Osteoblast (primary cell): ENCODE data around the gene NTRK1. TPM values are rescaled to one million over a fixed set of nuclear protein-coding genes. Genes with fewer than 3 reads are reported as not detected.

ENCODE experiments used
- DNase-seq: peaks from one replicate; pipeline ENCODE4 v3.0.0; 2011; ENCODE audit warnings: low spot score, mixed read lengths; ENCODE audit not compliant: insufficient read length; ENCODE audit errors: missing footprints
- H2AFZ ChIP-seq: 2 replicates; pipeline ENCODE4 v1.6.0; 2011; ENCODE audit warnings: mild to moderate bottlenecking, low read length
- H3K27ac ChIP-seq: 2 replicates; pipeline ENCODE4 v1.5.1; 2011; ENCODE audit warnings: mild to moderate bottlenecking, low read depth, low read length, moderate library complexity
- H3K27me3 ChIP-seq: 2 replicates; pipeline ENCODE4 v1.6.0; 2012; ENCODE audit warnings: mild to moderate bottlenecking, control low read depth, inconsistent platforms, low read length, moderate library complexity; ENCODE audit not compliant: insufficient read depth
- H3K36me3 ChIP-seq: 2 replicates; pipeline ENCODE4 v1.5.1; 2011; ENCODE audit warnings: mild to moderate bottlenecking, low read length, control low read depth, moderate library complexity; ENCODE audit not compliant: insufficient read depth
- H3K4me1 ChIP-seq: 2 replicates; pipeline ENCODE4 v1.5.1; 2011; ENCODE audit warnings: mild to moderate bottlenecking, low read length, control low read depth, moderate library complexity; ENCODE audit not compliant: insufficient read depth
- H3K4me2 ChIP-seq: 2 replicates; pipeline ENCODE4 v1.6.0; 2011; ENCODE audit warnings: mild to moderate bottlenecking, low read length; ENCODE audit not compliant: insufficient read depth
- H3K4me3 ChIP-seq: fragments of 200-600 bp; sonication (generic); 3 replicates; pipeline ENCODE4 v1.5.1; 2012; ENCODE audit warnings: mild to moderate bottlenecking, low read length, inconsistent platforms; ENCODE audit not compliant: insufficient read depth
- H3K79me2 ChIP-seq: 2 replicates; pipeline ENCODE4 v1.6.0; 2012; ENCODE audit warnings: mild to moderate bottlenecking, low read length, control low read depth, inconsistent platforms; ENCODE audit not compliant: insufficient read depth
- H3K9me3 ChIP-seq: 2 replicates; pipeline ENCODE4 v1.5.1; 2011; ENCODE audit warnings: low read depth, low read length, control low read depth
- H4K20me1 ChIP-seq: 2 replicates; pipeline ENCODE4 v1.6.0; 2012; ENCODE audit warnings: mild to moderate bottlenecking, low read length, control low read depth; ENCODE audit not compliant: insufficient read depth
- total RNA-seq: library from RNA; depleted of rRNA; stranded (reverse); fragments of >200 nt; gene quantifications from 2 replicates; pipeline ENCODE4 v1.2.3, GENCODE V29; 2012
- TF ChIP-seq, protein P1 (sequence below): IDR thresholded peaks from 2 replicates; pipeline ENCODE4 v1.5.1; 2011; ENCODE audit warnings: mild to moderate bottlenecking, low read depth, low read length, moderate library complexity; ENCODE audit errors: extremely low read depth

Gene NTRK1
- 0.36 and 0.88 TPM in 2 replicates for total RNA-seq

DNA sequence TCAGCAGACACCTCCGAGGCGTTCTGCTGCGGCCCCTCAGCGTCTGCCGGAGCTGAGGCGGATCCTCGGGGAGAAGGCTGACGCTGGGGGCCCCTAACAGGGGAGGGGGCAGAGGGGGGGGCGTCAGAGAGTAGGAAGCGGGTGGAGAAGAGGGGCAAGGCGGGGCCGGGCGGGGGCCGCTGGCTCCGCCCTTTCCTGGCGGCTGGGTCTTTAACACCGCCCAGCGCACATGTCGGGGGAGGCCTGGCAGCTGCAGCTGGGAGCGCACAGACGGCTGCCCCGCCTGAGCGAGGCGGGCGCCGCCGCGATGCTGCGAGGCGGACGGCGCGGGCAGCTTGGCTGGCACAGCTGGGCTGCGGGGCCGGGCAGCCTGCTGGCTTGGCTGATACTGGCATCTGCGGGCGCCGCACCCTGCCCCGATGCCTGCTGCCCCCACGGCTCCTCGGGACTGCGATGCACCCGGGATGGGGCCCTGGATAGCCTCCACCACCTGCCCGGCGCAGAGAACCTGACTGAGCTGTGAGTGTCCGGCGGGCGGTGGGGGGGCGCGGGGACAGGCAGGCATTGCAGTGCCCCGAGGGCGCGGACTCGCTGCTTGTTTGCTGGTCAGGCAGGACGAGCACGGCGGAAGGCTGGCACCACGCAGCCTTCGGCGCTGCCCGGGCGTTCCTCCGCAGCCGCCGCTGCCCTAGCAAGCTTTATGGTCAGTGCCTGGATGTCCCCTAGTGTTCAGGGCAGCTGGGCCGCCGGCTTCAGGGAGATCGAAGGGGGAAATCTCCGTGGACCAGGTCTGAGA lies at the start of gene NTRK1:
NTRK1 (plus strand) TSS at position 238 of the 796 bp plus-strand sequence; CDS start at position 308, 70 bp downstream.
- H2AFZ ChIP-seq: peak within 1 kb of the TSS; percentile 82
- H3K27ac ChIP-seq: no peak within 1 kb of the TSS
- H3K36me3 ChIP-seq: no peaks in the 10 kb centered on the region
- no peaks in the 10 kb centered on the region for H3K9me3 ChIP-seq
- H3K4me2 ChIP-seq: peak within 1 kb of the TSS; percentile 81
- H3K27me3 ChIP-seq: peaks cover 74% of the 10 kb centered on the region
- H3K4me3 ChIP-seq: peak within 1 kb of the TSS; percentile 63
- peak; percentile 93 for DNase-seq
- peaks cover 14% of the 10 kb centered on the region for H3K4me1 ChIP-seq
- TF ChIP-seq, protein P1, sequence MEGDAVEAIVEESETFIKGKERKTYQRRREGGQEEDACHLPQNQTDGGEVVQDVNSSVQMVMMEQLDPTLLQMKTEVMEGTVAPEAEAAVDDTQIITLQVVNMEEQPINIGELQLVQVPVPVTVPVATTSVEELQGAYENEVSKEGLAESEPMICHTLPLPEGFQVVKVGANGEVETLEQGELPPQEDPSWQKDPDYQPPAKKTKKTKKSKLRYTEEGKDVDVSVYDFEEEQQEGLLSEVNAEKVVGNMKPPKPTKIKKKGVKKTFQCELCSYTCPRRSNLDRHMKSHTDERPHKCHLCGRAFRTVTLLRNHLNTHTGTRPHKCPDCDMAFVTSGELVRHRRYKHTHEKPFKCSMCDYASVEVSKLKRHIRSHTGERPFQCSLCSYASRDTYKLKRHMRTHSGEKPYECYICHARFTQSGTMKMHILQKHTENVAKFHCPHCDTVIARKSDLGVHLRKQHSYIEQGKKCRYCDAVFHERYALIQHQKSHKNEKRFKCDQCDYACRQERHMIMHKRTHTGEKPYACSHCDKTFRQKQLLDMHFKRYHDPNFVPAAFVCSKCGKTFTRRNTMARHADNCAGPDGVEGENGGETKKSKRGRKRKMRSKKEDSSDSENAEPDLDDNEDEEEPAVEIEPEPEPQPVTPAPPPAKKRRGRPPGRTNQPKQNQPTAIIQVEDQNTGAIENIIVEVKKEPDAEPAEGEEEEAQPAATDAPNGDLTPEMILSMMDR: no peak
- H3K79me2 ChIP-seq: no peaks in the 10 kb centered on the region
- H4K20me1 ChIP-seq: no peaks in the 10 kb centered on the region

DNA sequence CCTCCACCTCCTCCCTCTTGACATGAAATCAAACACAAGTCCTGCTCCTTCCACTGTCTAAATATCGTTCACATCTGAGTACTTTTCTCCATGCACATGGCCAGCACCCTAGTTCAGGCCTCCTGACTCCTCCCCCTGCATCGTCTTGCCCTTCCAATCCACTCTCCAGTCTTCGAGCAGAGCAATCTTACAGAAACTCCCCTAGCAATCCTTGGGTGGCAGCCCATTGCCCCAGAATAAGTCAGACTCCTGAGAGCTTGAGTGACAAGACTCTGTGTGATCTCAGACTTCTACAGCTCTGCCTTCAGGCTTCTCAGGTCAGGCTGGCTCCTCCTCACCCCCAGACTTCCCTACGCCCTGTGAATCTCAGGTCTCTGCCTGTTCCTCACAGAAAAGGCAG lies 49.5 kb upstream of the NTRK1 start:
- H3K4me3 ChIP-seq: no peak overlapping the region
- peak; percentile 86 for DNase-seq
- TF ChIP-seq, protein P1: no peak
- no peak overlapping the region for H3K4me2 ChIP-seq
- H3K27ac ChIP-seq: no peak overlapping the region
- H2AFZ ChIP-seq: no peak overlapping the region
- no peaks in the 10 kb centered on the region for H3K9me3 ChIP-seq
- no peaks in the 10 kb centered on the region for H3K79me2 ChIP-seq
- peaks cover 39% of the 10 kb centered on the region for H3K4me1 ChIP-seq
- no peaks in the 10 kb centered on the region for H3K27me3 ChIP-seq
- no peaks in the 10 kb centered on the region for H3K36me3 ChIP-seq
- no peaks in the 10 kb centered on the region for H4K20me1 ChIP-seq

DNA sequence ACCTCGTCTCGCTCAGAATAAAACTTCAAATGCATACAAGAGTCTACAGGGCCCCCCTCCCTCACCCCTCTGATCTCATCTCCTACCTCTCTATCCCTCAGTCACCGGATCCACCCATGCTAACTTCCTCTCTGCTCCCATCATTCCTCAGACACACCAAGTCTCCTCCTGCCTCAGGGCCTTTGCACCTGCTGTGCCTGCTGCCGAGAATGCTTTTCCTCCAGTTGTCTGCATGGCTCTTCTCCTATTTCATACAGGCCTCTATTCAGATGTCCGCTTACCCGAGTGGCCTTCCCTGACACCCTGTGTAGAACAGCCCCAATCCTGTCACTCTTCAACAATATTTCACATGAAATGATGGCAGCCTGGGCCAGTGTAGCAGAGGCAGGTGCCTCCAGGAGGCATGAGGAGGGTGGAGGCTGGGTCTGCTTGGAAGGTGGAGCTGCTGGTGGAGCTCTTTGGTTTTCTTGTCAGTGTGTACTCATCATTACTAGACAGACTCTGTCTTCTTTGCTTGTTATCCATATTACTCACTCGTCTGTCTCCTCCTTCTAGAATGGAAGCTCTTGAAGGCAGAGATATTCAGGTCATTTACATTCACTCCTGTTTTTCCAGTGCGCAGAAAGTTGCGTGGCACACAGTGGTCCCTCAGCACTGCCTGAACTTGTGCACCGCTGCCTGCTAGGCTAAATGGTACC lies 48.2 kb upstream of the NTRK1 start:
- no peak overlapping the region for H3K27ac ChIP-seq

More for the DNA sequence above, 48.2 kb upstream of the NTRK1 start:
- H3K4me1 ChIP-seq: peaks cover 38% of the 10 kb centered on the region
- no peak for DNase-seq
- H3K27me3 ChIP-seq: no peaks in the 10 kb centered on the region
- no peak overlapping the region for H3K4me3 ChIP-seq
- H3K36me3 ChIP-seq: no peaks in the 10 kb centered on the region
- TF ChIP-seq, protein P1: no peak
- no peaks in the 10 kb centered on the region for H4K20me1 ChIP-seq
- no peaks in the 10 kb centered on the region for H3K79me2 ChIP-seq
- no peaks in the 10 kb centered on the region for H3K9me3 ChIP-seq
- H2AFZ ChIP-seq: no peak overlapping the region
- H3K4me2 ChIP-seq: no peak overlapping the region
